ENCODE measurements around the gene PTAFR.
"Not testable (repeated sequence)": the region's sequence is repeated elsewhere in the genome, so short reads cannot be mapped to it uniquely, and the experiment has no call there.

The PTAFR gene

DNA sequence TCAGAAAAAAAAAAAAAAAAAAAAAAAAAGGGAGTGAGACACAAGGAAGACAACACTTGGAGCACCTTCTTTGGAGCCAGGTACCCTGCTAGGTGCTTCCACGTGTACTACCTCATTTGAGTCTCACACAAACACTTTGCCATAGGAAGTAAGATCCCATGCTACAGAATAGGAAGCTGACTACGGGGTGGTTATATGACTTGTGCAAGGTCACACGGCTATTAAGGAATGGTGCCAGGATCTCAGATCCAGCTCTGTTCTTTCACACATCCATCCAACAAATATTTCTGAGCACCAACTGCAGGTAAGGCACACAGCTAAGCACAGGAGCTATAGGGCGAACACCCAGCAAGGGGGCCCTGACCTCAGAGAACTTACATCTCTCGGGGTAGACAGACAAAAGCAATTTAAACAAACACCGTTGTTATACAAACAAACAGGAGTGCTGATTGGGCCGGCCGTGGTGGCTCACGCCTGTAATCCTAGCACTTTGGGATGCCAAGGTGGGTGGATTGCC, 22.4 kb downstream of the PTAFR start:
- no peak for DNase-seq

DNA sequence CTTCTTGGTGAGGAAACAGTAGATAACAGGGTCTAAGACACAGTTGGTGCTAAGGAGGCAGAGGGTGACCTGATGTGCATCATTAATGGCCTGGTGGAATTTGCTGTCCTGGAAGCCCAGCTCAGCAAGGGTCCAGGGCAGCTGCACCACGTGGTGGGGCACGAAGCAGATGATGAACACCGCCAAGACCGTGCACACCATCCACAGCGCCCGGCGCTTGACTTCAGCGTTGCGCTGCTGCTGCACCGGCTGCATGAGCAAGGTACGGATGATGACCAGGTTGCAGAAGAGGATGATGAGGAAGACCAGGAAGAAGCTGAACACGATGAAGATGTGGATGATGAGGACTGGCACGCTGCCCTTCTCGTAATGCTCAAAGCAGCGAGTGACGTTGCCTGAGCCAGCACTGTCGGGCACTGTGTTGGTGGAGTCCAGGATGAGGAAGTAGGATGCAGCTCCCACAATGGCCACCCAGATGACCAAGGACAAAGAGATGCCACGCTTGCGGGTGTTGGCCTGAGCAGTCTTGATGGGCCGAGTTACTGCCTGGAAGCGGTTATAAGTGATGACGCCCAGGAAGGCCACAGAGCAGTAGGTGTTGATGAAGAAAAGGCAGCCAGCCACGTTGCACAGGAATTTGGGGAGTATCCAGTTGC, 26.2 kb downstream of the PTAFR start:
- DNase-seq: no peak
- intact Hi-C loops (cut with DNase I): loop anchor here (10.0 kb wide), 1 partner anchor 55 kb away; no protein-coding TSS in a partner anchor

More for the DNA sequence above, 22.4 kb downstream of the PTAFR start:
- intact Hi-C loops (cut with DNase I): loop anchor here (10.0 kb wide), 1 partner anchor 59 kb away; no protein-coding TSS in a partner anchor

DNA sequence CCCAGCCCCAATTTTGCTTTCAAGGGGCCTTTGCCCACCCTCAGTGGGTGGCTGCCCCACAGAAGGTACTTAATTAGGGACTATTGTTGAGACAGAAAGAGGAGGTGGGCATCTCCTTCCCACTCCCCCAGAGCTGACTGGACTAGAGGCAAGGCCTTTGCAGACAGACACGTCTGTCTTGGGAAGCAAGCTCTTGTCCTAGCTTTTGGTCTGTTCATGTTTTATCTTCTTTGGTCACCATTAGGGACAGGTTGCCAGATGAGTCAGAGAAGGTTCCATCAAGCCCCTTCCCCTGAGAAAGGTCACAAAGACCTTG, 27.7 kb downstream of the PTAFR start:
- DNase-seq: no peak
- intact Hi-C loops (cut with DNase I): no loop called here

DNA sequence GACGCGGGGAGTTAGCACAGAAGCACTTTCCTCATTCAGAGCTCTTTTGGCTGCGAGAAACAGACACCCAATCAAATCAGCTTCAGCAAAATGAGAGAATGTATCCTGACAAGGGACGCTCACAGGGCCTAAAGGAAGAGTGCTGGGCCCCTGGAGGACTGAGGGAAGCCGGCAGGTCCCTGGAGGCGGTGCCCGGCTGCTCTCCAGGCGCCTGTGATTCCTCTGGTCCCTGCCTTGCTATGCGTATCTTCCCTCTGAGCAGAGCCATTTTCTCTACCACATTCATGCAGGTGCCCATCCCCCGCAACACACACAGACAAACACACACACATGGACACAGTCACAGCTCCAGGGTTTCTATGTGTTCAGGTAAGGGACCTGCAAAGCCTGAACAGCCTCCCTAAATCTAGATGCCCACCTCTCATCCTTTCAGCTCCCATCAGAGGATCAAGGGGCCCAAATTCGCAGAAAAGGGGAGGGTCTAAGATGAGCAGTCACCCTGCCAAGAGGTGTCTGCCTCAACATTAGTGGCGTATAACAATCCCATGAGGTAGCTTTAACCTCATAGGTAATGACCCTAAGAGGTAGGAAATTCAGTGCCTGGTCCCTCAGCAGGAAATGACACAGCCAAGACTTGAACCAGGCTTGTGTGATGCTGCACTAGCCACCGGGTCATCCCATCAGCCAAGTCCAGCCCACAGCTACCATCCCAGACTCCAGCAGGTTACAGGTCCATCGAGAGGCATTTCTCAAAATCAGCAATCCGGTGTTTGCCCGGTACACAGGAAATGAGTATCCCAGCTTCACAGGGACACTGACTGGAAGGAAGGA, 29.0 kb downstream of the PTAFR start:
- intact Hi-C loops (cut with DNase I): no loop called here
- DNase-seq: no peak

DNA sequence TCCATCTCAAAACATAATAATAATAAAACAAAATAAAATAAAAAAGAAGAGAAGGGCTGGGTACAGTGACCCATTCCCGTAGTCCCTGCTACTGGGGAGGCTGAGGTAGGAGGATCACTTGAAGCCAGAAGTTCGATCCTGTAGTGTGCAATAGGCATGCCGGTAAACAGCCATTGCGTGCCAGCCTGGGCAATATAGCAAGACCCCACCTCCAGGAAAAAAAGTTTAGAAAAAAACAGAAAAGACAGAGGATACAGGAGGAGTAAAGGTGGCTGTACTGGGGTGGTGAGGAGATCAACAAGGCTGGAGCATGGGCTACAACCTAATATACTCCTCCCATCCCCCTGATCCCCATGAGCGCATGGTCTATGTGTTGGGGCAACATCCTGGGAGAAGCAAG, 30.8 kb downstream of the PTAFR start:
- DNase-seq: no peak
- intact Hi-C loops (cut with DNase I): no loop called here

DNA sequence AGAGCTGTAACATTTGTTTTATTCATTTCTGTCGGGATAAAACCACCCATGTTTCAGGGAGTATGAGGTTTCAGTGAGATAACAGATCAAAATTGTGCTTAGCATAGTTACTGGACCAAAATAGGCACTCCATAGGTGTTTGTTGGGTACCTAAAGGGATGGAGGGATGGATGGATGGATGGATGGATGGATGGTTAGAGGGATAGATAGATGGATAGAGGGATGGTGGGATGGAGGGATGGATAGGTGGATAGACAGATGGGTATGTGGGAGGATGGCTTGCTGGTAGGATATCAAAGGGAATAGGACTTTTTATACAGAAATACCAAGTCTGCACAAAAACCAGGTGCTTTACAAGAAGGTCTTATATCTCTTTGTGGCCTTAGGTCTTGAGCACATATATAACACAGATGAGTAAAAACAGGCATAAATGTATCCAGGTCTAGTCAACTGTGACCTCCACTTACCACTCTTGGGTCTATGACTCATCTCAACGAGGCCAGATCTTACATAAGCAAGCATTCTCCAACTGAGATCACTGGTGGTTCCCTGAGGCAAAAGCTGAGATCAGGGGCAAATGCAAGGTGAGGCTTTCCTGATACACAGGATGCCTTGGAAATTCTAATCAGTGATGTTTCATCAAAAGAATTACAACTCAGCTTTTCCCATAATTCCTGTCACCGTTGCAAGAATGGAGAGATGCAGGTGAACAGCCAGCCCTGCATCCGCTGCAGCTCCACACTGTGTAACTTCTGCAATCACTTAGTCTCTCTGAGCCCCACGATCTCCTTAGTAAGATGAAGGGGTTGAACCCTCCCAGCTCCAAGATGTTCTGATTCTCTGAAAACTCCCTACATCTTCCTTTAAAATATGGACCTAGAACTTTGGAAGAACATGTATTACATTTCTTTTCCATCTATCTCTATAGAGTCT, 32.0 kb downstream of the PTAFR start:
- peak in 5 of 42 donors; percentile 13 to 59 (median 26) for DNase-seq
- intact Hi-C loops (cut with DNase I): no loop called here

DNA sequence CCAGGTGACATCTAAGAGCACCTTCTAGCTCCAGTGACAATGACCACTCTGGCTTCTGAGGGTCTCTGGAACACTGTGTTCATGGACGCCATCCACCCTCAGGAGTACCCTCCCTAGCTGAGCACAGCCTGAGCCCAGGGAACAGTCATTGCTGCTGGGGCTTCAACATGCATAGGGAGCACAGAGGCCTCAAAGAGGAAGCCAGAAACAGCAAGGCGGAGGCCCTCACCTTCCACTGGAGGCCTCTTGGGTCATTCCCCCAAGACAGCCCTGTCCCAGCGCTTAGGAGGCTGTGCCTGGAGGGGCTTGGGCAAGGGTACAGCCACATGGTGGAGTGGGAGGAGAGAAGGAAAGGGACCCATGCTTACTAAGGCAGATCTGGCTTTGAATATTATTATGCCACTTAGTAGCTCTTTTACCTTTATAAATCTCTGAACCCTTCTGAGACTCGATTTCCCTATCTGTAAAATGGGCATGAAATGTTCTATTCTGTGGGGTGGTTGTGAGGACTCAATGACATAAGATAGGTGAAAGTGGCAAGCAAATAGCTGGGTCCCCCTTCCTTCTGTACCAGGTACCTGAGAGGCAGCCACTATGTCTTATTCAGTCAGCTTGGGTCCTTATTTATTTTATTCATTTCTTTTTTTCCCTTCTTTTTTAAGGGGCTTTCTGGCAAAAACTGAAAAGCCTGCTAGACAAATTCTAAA, 32.8 kb downstream of the PTAFR start:
- no peak for DNase-seq
- intact Hi-C loops (cut with DNase I): no loop called here

DNA sequence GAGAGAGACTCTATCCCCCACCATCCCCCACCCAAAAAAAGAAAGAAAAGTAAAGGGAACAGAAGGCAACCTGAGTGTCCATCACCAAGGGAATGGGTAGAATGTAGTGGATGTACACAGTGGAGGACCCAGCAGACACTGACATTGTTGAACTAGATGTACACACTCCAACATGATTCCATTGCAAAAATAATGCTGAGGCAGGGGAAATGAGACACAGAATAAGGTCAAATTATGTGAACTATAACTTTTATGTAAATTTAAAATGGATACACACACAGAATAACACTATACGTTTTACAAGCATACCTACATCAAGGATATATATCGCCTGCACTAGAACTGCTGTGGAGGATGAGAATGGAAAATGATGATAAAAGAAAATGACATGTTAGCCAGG, 34.8 kb downstream of the PTAFR start:
- no peak for DNase-seq
- intact Hi-C loops (cut with DNase I): no loop called here

DNA sequence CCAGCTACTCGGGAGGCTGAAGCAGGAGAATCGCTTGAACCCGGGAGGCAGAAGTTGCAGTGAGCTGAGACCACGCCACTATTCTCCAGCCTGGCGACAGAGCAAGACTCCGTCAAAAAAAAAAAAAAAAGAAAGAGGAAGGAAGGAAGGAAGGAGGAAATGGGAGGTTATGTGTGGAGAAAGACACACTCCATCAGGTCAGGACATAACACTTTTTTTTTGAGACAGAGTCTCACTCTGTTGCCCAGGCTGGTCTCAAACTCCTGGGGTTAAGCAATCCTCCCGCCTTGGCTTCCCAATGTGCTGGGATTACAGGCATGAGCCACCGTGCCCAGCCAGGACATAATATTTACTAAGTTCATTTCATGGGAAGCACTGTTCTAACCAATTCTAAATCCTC, 36.6 kb downstream of the PTAFR start:
- DNase-seq; intact Hi-C loops (cut with DNase I): not testable (repeated sequence)

DNA sequence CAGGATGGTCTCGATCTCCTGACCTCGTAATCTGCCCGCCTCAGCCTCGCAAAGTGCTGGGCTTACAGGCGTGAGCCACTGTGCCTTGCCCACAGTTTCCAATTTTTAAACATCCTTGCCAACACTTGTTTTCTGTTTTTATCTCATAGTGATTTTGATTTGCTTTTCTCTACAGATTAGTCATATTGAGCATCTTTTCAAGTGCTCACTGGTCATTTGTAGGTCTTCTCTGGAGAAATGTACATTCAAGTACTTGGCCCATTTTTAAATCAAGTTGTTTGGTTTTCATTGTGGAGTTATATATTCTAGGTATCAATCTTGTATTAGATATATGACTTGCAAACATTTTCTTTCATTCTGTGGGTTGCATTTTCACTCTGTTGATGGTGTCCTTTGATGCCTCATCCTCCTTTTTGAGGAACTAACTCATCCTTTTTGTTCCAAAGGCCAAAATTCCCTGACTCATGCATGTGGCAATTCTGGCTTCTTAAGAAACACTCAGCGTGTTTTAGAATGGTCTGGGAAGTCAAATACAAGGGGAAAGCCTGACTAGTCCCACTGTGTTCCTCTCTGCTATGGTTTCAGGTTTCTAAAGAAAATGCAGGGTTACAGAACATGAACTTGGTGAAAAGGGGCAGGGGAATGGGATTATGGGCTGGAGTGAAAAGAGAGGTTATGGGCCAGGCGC, 37.3 kb downstream of the PTAFR start:
- intact Hi-C loops (cut with DNase I): no loop called here
- no peak for DNase-seq

DNA sequence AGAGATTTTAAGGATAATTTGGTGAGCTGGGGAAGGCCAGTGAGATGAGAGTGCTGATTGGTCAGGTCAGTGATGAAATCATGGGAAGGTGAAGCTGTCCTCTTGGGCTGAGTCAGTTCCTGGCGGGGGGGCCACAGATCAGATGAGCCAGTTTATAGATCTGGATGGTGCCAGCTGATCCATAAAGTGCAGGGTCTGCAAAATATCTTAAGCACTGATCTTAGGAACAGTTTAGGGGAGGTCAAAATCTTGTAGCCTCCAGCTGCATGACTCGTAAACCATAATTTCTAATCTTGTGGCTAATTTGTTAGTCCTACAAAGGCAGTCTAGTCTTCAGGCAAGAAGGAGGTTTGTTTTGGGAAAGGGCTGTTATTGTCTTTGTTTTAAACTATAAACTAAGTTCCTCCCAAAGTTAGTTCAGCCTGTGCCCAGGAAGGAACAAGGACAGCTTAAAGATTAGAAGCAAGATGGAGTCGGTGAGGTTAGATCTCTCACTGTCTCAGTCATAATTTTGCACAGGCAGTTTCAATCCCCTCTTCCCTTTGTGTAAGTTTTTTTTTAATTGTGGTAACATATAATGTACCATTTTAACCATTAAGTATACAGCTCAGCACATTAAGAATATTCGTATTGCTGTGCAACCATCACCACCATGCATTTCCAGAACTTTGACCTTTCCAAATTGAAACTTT, 39.4 kb downstream of the PTAFR start:
- intact Hi-C loops (cut with DNase I): no loop called here
- no peak for DNase-seq

DNA sequence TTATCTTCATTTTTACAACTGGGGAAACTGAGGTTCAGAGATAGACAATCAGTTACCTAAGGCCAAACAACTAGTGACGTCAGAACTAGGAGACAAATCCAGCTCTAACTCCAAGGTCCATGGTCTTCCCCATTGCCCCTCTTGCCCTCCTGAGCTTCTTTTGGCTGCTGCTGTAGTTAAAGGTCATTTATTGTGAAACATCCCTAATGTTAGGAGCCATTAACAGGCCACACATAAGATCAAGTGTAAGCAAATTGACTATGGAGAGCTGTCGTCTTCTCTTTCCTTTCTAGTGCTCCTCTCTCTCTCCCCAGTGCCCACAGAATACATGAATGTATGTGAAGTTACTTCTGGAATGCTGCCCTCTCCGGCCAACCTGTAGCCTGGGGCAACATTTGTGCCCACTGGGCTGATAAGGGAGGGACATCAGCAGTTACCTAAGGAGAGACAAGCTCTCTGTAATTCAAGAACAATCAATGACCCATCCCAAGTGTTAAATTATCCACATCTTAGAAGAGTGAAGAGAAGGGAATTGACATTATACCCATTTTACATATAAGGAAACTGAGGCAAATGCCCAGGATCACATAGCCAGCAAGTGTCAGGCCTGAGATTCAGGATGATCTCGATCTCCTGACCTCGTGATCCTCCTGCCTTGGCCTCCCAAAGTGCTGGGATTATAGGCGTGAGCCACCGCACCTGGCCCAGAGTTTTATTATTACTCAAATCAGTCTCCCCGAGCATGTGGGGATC, 40.1 kb downstream of the PTAFR start:
- DNase-seq: no peak
- intact Hi-C loops (cut with DNase I): no loop called here

DNA sequence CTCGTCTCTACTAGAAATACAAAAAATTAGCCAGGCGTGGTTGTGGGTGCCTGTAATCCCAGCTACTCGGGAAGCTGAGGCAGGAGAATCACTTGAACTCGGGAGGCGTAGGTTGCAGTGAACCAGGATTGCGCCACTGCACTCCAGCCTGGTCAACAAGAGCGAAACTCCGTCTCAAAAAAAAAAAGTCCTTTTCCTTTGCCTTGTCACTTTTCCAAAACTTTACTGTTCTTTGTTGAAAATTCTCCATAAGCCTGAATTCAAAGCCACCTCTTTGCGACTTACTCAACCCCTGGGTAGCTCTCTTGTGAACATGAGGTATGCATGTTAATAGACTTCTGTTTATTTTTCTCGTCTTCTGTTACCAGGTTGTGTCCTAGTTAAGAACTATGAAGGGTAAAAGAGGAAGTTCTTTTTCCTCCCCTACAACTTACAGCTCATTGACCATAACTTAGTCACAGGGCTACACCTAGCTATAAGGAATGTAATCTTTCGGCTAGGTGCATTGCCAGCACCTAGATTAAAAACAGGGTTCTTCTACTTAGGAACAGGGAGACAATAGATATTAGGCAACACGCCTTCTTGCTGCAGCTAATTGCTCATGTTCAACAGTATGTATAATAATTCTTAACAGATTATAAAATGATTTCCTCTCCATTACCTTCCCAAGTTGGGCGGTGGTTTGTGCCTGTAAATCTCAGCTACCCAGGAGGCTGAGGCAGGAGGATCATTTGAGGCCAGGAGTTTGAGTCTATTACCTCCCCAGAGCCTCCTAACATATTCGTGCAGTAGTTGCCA, 40.9 kb downstream of the PTAFR start:
- intact Hi-C loops (cut with DNase I): no loop called here
- DNase-seq: no peak

DNA sequence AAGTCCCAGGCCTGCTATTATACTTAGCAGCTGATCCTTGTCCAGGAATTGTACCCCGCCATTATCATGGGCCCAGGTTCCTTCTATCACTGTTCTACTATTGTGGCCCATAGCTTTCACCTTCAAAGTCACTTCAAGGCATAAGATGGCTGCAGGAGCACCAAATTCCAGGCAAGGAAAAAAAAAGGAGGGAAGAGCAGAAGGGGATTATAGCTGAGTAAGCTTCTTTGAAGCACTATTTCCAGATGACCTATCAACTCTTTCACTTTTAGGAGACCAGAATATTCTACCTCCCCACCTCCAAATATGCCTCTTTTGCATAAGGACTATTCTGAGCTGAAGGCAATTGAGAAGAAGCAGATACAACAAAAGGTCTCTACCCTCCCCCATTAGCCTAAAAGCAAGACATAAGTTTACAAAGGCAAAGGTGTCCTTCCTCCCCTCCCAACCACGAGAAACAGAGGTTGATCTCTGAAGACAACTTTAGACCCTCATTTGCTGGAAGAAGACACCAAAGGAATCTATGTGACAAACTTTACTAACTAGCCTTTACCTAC, 41.8 kb downstream of the PTAFR start:
- intact Hi-C loops (cut with DNase I): no loop called here
- DNase-seq: no peak

DNA sequence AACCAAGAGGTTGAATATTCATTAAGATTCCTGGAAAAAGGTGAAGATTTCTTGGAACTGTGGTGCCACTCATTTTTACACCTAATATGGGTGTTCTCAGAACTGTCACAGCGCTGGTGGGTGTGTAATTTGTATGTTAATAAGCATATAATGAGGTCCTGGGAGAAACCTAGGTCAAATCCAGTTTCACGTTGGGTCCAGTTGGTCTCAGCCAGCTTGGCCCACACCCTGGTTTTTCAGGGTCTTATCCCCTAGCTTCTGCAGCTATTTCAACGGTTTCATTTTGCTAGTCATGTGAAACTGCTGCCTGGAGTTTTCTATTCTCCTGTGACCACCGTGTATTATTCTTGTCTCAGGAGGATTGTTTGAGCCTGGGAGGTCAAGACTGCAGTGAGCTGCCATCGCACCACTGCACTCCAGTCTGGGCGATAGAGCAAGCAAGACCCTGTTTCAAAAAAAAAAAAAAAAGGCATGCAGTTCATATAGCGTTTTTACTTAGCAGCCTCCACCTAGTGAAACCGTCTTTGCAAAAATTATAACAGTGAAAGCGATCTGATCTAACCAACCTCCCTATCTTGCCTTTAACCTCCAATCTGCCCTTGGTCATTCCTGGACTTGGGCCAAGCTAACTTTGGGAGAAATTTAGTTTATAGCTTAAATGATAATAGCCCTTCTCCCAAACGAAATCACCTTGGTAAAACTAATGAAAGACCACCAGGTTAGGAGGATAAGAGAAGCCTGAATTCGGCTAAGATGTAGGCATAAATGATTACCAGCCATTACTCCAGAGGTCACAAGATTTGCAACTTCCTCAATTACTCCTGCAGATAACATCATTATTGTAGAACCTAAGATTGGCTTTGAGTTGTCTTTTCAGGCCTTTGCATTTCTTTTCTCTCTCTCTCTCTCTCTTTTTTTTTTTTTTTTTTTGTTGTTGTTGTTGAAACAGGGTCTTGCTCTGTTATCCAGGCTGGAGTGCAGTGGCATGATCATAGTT, 44.0 kb downstream of the PTAFR start:
- intact Hi-C loops (cut with DNase I): no loop called here
- DNase-seq: peak in 11 of 42 donors; percentile 19 to 66 (median 31)
